Panc1 (cell line): ENCODE results near the gene DCAKD. TPM values are rescaled to one million over a fixed set of nuclear protein-coding genes. Genes with fewer than 3 reads are reported as not detected.

ENCODE experiments used
- ATAC-seq: fragments of 200-7000 bp; cut with Tn5 transposase; 2 replicates; pipeline ENCODE4 v1.9.1; 2020; ENCODE audit warnings: mild to moderate bottlenecking, moderate library complexity
- BruUV-seq: library from RNA; stranded (reverse); fragments of 400-500 nt; replicated peaks from 2 replicates; lab custom pipeline; 2021; lab: Mats Ljungman, UMichigan
- CTCF ChIA-PET: fragments of 300-600 bp; sonication (Branson Sonifier 250); formaldehyde crosslinking; loops from one replicate; lab custom pipeline; 2022; ENCODE audit warnings: antibody characterized with exemption; lab: Charles Lee
- POLR2A ChIA-PET: fragments of 300-600 bp; sonication (Branson Sonifier 250); formaldehyde crosslinking; loops from one replicate; lab custom pipeline; 2022; ENCODE audit warnings: antibody characterized with exemption; lab: Charles Lee
- DNase-seq: peaks from one replicate; pipeline ENCODE4 v3.0.0-alpha.2; 2010; ENCODE audit warnings: low read depth, low spot score
- H3K27ac ChIP-seq: 2 replicates; pipeline ENCODE4 v1.5.1; 2011; ENCODE audit warnings: mild to moderate bottlenecking, low read length, inconsistent platforms
- H3K27me3 ChIP-seq: fragments of 200-500 bp; sonication (Bioruptor generic); 2 replicates; pipeline ENCODE4 v1.6.0; 2014; ENCODE audit warnings: low read length, inconsistent platforms; ENCODE audit not compliant: control insufficient read depth, insufficient read depth
- H3K36me3 ChIP-seq: fragments of 200-500 bp; sonication (Bioruptor generic); 2 replicates; pipeline ENCODE4 v1.5.1; 2014; ENCODE audit warnings: inconsistent platforms, mild to moderate bottlenecking, low read length, moderate library complexity; ENCODE audit not compliant: control insufficient read depth, insufficient read depth
- H3K4me1 ChIP-seq: 2 replicates; pipeline ENCODE4 v1.5.1; 2011; ENCODE audit warnings: inconsistent platforms, mild to moderate bottlenecking, low read length, moderate library complexity; ENCODE audit not compliant: control insufficient read depth, insufficient read depth
- H3K4me3 ChIP-seq, 2 experiments: 2 replicates each; pipeline ENCODE4 v1.5.1; 2011 to 2012; ENCODE audit warnings: low read depth in 2 of 2, low read length in 2 of 2, mild to moderate bottlenecking in 2 of 2, inconsistent platforms in 1 of 2, moderate library complexity in 1 of 2
- H3K9me3 ChIP-seq: fragments of 200-500 bp; sonication (Bioruptor generic); 2 replicates; pipeline ENCODE4 v1.5.1; 2014; ENCODE audit warnings: low read depth, mild to moderate bottlenecking, inconsistent platforms, low read length, moderate library complexity; ENCODE audit not compliant: control insufficient read depth, insufficient read depth
- POLR2AphosphoS5 ChIP-seq: IDR thresholded peaks from 2 replicates; pipeline ENCODE4 v1.6.1; 2012; ENCODE audit warnings: mild to moderate bottlenecking, low read depth, low read length, moderate library complexity
- SIN3A ChIP-seq: IDR thresholded peaks from 2 replicates; pipeline ENCODE4 v1.6.1; 2012; ENCODE audit warnings: low read depth, mild to moderate bottlenecking, low read length, moderate library complexity, borderline replicate concordance; ENCODE audit not compliant: insufficient read depth
- TCF7L2 ChIP-seq: IDR thresholded peaks from 2 replicates; pipeline ENCODE4 v1.6.1; 2011; ENCODE audit warnings: mild to moderate bottlenecking, low read depth, low read length, inconsistent platforms
- in situ Hi-C: cut with HindIII; loops from 2 replicates; pipeline ENCODE4 v1.10.0; 2016; ENCODE audit warnings: low sequenced_read_pairs, low pct_unique_long_range_greater_than_20kb
- intact Hi-C: fragments of 100-400 bp; cut with micrococcal nuclease; formaldehyde crosslinking; loops from one replicate; pipeline ENCODE4 v1.10.0; 2022; ENCODE audit not compliant: unreplicated experiment
- total RNA-seq: library from RNA; stranded (reverse); gene quantifications from one replicate; pipeline ENCODE4 v1.2.1, GENCODE V29; 2021; ENCODE audit not compliant: unreplicated experiment
- TF ChIP-seq, protein P1 (sequence below), 2 experiments: IDR thresholded peaks; 2 replicates each; pipeline ENCODE4 v1.6.1; 2011 to 2012; ENCODE audit warnings: low read depth in 2 of 2, control low read depth in 1 of 2, low read length in 1 of 2, mild to moderate bottlenecking in 1 of 2, moderate library complexity in 1 of 2; ENCODE audit not compliant: insufficient read depth in 1 of 2
- TF ChIP-seq, protein P2 (sequence below): fragments of 450-650 bp; IDR thresholded peaks from 2 replicates; pipeline ENCODE4 v1.5.1; 2017; ENCODE audit warnings: mild to moderate bottlenecking

The DCAKD gene
- total RNA-seq, 1 experiment from 2014 or later = 24.3 TPM

DNA sequence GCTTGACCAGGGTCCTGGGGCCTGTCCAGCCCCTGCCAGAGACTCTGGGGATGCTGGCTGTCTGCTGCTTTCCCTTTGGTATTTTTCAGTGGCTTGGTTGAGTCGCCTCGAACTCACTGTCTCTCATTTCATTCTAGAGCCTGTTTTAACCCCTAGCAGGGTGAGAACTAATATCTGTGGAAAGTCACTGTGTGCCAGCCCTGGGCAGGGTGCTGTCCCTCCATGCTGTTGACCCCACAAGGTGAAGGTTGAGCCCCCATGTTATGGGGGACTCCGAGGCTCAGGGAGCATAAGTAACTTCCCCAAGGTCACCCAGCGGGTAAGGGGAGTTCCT, 33.0 kb downstream of the DCAKD start:
- in situ Hi-C loops (no loop called here), intact Hi-C loops (no loop called here)
- CTCF ChIA-PET = interaction anchor here (0.7 kb wide), 1 partner anchor 13 kb away, joined by 6 read pairs; no protein-coding TSS in a partner anchor

DNA sequence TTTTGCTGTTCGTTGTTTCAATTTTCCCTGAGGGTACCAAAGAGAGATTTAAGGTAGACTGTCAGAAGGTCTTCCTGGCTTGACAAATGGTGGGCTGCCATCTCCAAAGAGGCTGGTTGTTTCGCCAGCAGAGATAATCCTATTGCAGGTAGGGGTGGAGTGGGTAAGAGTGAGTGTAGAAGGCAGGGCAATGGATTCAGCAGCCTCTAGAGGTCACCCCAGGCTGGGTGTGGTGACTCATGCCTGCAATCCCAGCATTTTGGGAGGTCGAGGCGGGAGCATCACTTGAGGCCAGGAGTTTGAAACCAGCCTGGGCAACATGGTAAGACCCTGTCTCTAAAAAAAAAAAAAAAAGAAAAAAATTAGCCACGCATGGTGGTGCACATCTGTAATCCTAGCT, 34.6 kb downstream of the DCAKD start:
- TF ChIP-seq, protein P1, sequence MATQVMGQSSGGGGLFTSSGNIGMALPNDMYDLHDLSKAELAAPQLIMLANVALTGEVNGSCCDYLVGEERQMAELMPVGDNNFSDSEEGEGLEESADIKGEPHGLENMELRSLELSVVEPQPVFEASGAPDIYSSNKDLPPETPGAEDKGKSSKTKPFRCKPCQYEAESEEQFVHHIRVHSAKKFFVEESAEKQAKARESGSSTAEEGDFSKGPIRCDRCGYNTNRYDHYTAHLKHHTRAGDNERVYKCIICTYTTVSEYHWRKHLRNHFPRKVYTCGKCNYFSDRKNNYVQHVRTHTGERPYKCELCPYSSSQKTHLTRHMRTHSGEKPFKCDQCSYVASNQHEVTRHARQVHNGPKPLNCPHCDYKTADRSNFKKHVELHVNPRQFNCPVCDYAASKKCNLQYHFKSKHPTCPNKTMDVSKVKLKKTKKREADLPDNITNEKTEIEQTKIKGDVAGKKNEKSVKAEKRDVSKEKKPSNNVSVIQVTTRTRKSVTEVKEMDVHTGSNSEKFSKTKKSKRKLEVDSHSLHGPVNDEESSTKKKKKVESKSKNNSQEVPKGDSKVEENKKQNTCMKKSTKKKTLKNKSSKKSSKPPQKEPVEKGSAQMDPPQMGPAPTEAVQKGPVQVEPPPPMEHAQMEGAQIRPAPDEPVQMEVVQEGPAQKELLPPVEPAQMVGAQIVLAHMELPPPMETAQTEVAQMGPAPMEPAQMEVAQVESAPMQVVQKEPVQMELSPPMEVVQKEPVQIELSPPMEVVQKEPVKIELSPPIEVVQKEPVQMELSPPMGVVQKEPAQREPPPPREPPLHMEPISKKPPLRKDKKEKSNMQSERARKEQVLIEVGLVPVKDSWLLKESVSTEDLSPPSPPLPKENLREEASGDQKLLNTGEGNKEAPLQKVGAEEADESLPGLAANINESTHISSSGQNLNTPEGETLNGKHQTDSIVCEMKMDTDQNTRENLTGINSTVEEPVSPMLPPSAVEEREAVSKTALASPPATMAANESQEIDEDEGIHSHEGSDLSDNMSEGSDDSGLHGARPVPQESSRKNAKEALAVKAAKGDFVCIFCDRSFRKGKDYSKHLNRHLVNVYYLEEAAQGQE (IDR thresholded peaks at IDR 0.05; ENCODE audit: insufficient read depth in 1 of 2, low read depth in 2 of 2, low read length in 1 of 2) = no peak
- no peak for TF ChIP-seq TCF7L2
- TF ChIP-seq POLR2AphosphoS5 = no peak
- TF ChIP-seq, protein P2, sequence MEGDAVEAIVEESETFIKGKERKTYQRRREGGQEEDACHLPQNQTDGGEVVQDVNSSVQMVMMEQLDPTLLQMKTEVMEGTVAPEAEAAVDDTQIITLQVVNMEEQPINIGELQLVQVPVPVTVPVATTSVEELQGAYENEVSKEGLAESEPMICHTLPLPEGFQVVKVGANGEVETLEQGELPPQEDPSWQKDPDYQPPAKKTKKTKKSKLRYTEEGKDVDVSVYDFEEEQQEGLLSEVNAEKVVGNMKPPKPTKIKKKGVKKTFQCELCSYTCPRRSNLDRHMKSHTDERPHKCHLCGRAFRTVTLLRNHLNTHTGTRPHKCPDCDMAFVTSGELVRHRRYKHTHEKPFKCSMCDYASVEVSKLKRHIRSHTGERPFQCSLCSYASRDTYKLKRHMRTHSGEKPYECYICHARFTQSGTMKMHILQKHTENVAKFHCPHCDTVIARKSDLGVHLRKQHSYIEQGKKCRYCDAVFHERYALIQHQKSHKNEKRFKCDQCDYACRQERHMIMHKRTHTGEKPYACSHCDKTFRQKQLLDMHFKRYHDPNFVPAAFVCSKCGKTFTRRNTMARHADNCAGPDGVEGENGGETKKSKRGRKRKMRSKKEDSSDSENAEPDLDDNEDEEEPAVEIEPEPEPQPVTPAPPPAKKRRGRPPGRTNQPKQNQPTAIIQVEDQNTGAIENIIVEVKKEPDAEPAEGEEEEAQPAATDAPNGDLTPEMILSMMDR = no peak; the same call in 1 of the 2 replicates
- no peak for TF ChIP-seq SIN3A
- Histone ChIP-seq H3K9me3 (no peaks in the 10 kb centered on the region), H3K4me1 (peaks cover 19% of the 10 kb centered on the region), H3K4me3 (no peak overlapping the region), H3K36me3 (no peaks in the 10 kb centered on the region), H3K27me3 (no peaks in the 10 kb centered on the region), H3K27ac (no peak overlapping the region)
- DNase-seq (no peak), ATAC-seq (no peak)
- no TSS peak for BruUV-seq
- in situ Hi-C loops = no loop called here
- ChIA-PET CTCF (no interaction called here), POLR2A (no interaction called here)
- intact Hi-C loops = no loop called here

More for the DNA sequence above, 33.0 kb downstream of the DCAKD start:
- TF ChIP-seq POLR2AphosphoS5 = no peak
- TF ChIP-seq, protein P1 (IDR thresholded peaks at IDR 0.05; ENCODE audit: insufficient read depth in 1 of 2, low read depth in 2 of 2, low read length in 1 of 2) = no peak
- H3K4me1 ChIP-seq = peaks cover 19% of the 10 kb centered on the region
- POLR2A ChIA-PET = no interaction called here
- peak overlapping the region; percentile 57 for H3K27ac ChIP-seq
- no peak for ATAC-seq
- H3K9me3 ChIP-seq = no peaks in the 10 kb centered on the region
- H3K4me3 ChIP-seq = peak overlapping the region; percentile 38 to 46
- BruUV-seq = no TSS peak
- H3K27me3 ChIP-seq = no peaks in the 10 kb centered on the region
- no peaks in the 10 kb centered on the region for H3K36me3 ChIP-seq
- no peak for DNase-seq
